Body of pancreas (tissue), 4 donors: ENCODE results near the gene ADRA1B.

Source experiments
- CTCF ChIP-seq, 7 experiments: fragments of 450-650 bp in 4 of 7; fragments of 200-600 bp in 3 of 7; sonication (generic) in 3 of 7; IDR thresholded peaks; one replicate each; pipeline ENCODE4 v1.5.1; 2016 to 2019; ENCODE audit warnings: antibody characterized with exemption in 7 of 7
- POLR2A ChIP-seq, 3 donors: fragments of 450-650 bp; IDR thresholded peaks; one replicate each; pipeline ENCODE4 v1.6.1; 2016; ENCODE audit warnings: antibody characterized with exemption in 3 of 3, mild to moderate bottlenecking in 2 of 3

DNA sequence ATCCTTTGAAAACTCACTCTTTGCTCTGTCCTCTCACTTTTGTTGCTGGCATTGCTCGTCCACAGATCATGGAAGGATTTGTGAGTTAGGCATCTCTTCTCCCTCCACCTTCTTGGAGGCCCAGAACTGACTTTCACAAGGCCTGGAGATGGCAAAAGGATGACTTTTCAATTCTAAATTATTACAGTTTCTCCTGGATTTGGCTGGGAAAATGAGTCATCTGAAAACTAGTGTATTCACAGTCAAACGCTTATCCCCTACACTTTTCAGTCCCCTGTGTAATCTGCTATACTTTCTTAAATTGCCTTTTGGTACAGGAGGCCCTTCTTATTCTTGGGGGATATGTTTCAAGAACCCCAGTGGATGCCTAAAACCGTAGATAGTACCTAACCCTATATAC lies 35.6 kb downstream of the ADRA1B start:
- no peak for TF ChIP-seq POLR2A (IDR thresholded peaks at IDR 0.05)
- no peak for TF ChIP-seq CTCF (IDR thresholded peaks at IDR 0.05)
